ENCODE data around the gene ATP13A1.

ATP13A1 gene

DNA sequence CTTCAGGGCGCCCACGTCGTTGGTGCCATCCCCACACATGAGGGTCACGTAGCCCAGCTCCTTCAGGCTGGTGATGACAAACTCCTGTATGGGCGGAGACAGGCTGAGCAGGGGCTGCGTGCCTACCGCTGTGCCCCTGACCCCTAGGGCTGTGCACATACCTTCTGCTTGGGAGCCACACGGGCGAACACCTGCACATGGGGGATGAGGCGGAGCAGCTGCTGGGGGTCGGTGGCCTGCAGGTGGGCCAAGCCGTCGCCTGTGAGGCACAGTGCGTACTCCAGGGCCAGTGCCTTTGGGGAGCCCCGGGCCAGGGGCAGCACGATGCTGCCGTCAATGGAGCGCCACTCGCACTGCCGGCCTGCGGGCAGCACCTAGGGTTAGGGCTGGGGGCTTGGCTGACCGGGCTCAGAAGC, 13.9 kb downstream of the ATP13A1 start:
- TF ChIP-seq, protein P1, sequence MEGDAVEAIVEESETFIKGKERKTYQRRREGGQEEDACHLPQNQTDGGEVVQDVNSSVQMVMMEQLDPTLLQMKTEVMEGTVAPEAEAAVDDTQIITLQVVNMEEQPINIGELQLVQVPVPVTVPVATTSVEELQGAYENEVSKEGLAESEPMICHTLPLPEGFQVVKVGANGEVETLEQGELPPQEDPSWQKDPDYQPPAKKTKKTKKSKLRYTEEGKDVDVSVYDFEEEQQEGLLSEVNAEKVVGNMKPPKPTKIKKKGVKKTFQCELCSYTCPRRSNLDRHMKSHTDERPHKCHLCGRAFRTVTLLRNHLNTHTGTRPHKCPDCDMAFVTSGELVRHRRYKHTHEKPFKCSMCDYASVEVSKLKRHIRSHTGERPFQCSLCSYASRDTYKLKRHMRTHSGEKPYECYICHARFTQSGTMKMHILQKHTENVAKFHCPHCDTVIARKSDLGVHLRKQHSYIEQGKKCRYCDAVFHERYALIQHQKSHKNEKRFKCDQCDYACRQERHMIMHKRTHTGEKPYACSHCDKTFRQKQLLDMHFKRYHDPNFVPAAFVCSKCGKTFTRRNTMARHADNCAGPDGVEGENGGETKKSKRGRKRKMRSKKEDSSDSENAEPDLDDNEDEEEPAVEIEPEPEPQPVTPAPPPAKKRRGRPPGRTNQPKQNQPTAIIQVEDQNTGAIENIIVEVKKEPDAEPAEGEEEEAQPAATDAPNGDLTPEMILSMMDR (IDR thresholded peaks at IDR 0.05; ENCODE audit: low read depth, low read length): no peak
- TF ChIP-seq EZH2phosphoT487 (IDR thresholded peaks at IDR 0.05; ENCODE audit: low read depth): no peak
- Histone ChIP-seq H3K9me3 (ENCODE audit: insufficient read depth, low read length) (no peaks in the 10 kb centered on the region), H3K9ac (ENCODE audit: low read length) (no peak overlapping the region), H3K4me1 (ENCODE audit: low read length) (no peaks in the 10 kb centered on the region), H3K4me2 (ENCODE audit: low read length) (no peak overlapping the region), H3K27me3 (ENCODE audit: low read depth, low read length) (no peaks in the 10 kb centered on the region), H3K4me3 (ENCODE audit: low read length) (no peak overlapping the region), H3K79me2 (ENCODE audit: low read length) (no peaks in the 10 kb centered on the region), H3K27ac (ENCODE audit: low read length) (no peak overlapping the region), H2AFZ (ENCODE audit: low read depth, low read length) (no peak overlapping the region), H3K36me3 (replicated peaks; ENCODE audit: low read depth, low read length) (peaks cover 82% of the 10 kb centered on the region), H4K20me1 (ENCODE audit: insufficient read depth, low read length) (no peaks in the 10 kb centered on the region)

DNA sequence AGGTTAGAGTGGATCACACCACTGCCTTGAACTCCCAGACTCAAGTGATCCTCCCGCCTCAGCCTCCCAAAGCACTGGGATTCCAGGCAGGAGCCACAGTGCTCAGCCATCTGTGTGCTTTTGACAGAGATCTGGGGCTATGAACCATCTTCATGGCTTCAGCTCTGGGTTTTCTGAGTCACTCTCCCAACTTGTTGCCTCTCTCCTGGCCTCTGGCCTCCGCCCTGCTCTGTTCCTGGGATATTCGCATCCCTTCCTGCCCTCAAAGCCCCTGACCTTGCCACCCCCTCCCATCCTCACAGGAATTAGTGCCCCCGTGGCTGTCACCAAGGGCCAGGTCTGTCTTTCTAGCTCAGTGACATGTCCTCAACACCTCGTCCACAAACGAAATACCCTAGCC, 14.3 kb downstream of the ATP13A1 start:
- TF ChIP-seq EZH2phosphoT487 (IDR thresholded peaks at IDR 0.05; ENCODE audit: low read depth): no peak
- TF ChIP-seq, protein P1 (IDR thresholded peaks at IDR 0.05; ENCODE audit: low read depth, low read length): no peak
- H2AFZ ChIP-seq (ENCODE audit: low read depth, low read length): no peak overlapping the region
- no peaks in the 10 kb centered on the region for H3K79me2 ChIP-seq (ENCODE audit: low read length)
- peaks cover 80% of the 10 kb centered on the region for H3K36me3 ChIP-seq (replicated peaks; ENCODE audit: low read depth, low read length)
- H3K27me3 ChIP-seq (ENCODE audit: low read depth, low read length): no peaks in the 10 kb centered on the region
- H3K4me3 ChIP-seq (ENCODE audit: low read length): no peak overlapping the region
- no peak overlapping the region for H3K9ac ChIP-seq (ENCODE audit: low read length)
- peaks cover 1% of the 10 kb centered on the region for H3K4me1 ChIP-seq (ENCODE audit: low read length)
- no peaks in the 10 kb centered on the region for H4K20me1 ChIP-seq (ENCODE audit: insufficient read depth, low read length)
- H3K27ac ChIP-seq (ENCODE audit: low read length): no peak overlapping the region
- no peak overlapping the region for H3K4me2 ChIP-seq (ENCODE audit: low read length)
- no peaks in the 10 kb centered on the region for H3K9me3 ChIP-seq (ENCODE audit: insufficient read depth, low read length)

DNA sequence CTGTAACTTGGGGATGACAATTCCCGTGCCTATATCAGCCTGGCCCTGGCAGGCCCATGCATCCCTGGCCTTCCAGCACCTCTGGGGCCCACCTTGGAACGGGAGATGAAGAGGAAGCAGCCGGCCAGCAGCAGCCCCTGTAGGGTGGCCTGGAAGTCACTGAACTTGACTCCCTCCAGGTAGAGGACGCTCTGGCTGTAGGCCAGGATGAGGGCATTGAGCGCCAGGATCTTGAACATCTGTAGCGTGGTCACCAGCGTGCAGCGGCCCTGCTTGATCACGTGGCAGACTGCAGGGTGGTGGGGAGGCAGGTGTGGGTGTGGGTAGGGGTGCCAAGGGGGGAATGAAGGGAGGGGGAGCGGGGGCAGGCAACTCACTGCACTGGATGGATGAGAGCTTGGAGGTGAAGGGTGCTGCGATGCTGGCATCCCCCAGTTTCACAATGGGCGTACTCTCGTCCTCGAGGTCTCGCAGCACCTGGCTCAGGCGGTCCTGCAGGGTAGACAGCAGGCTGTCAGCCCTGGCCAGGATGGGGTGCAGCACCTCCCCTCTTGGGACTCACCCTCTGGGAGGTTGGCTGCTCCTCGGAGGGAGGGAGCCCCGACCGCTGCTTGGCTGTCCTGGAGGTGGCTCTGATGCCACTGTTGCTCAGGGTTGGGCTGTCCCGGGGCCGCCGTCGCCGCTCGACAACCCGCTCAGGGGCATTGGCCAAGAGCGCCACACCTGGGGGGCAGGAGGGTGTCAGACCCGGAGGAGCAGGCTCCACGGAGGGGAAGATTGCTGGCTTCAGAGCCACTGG, 16.2 kb downstream of the ATP13A1 start:
- H3K36me3 ChIP-seq (replicated peaks; ENCODE audit: low read depth, low read length): peaks cover 64% of the 10 kb centered on the region
- no peak for TF ChIP-seq EZH2phosphoT487 (IDR thresholded peaks at IDR 0.05; ENCODE audit: low read depth)
- TF ChIP-seq, protein P1 (IDR thresholded peaks at IDR 0.05; ENCODE audit: low read depth, low read length): no peak

DNA sequence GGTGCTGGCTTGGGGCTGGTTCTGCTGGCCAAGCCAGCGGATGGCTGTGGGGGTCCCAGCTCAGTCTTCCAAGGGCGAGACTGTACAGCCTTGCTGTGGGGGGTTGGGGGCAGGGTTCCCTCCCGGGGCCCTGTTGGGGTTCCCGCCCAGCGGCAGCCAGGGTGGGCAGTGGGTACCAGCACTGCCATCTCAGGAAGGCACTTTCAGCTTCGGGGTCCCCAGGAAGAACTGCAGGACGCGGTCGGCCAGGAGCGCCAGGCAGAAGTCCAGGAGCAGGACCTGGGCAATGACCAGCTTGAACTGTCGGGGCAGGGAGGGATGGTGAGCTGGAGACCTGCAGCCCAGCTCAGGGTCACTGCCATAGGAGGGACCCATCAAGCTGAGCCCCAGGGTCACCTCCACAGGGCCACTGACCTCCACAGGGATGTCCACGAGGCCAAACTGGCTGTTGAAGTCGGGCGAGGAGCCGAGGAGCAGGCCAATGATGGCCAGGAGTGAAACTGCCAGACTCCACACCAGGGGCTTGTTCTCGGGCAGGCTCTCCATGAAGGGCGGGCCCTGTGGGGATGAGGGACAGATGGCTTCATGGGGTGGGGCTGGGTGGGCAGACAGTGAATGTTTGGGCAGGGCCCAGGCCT, 18.1 kb downstream of the ATP13A1 start:
- no peak overlapping the region for H3K4me3 ChIP-seq (ENCODE audit: low read length)
- H4K20me1 ChIP-seq (ENCODE audit: insufficient read depth, low read length): no peaks in the 10 kb centered on the region
- H3K9me3 ChIP-seq (ENCODE audit: insufficient read depth, low read length): no peaks in the 10 kb centered on the region
- peaks cover 54% of the 10 kb centered on the region for H3K36me3 ChIP-seq (replicated peaks; ENCODE audit: low read depth, low read length)
- no peak overlapping the region for H3K4me2 ChIP-seq (ENCODE audit: low read length)
- H3K9ac ChIP-seq (ENCODE audit: low read length): no peak overlapping the region
- H3K4me1 ChIP-seq (ENCODE audit: low read length): peaks cover 16% of the 10 kb centered on the region
- no peaks in the 10 kb centered on the region for H3K27me3 ChIP-seq (ENCODE audit: low read depth, low read length)
- H2AFZ ChIP-seq (ENCODE audit: low read depth, low read length): no peak overlapping the region
- TF ChIP-seq, protein P1 (IDR thresholded peaks at IDR 0.05; ENCODE audit: low read depth, low read length): no peak
- no peak for TF ChIP-seq EZH2phosphoT487 (IDR thresholded peaks at IDR 0.05; ENCODE audit: low read depth)
- H3K79me2 ChIP-seq (ENCODE audit: low read length): peaks cover 22% of the 10 kb centered on the region
- no peak overlapping the region for H3K27ac ChIP-seq (ENCODE audit: low read length)

More for the DNA sequence above, 16.2 kb downstream of the ATP13A1 start:
- Histone ChIP-seq H2AFZ (ENCODE audit: low read depth, low read length) (no peak overlapping the region), H3K9ac (ENCODE audit: low read length) (no peak overlapping the region), H3K4me2 (ENCODE audit: low read length) (no peak overlapping the region), H4K20me1 (ENCODE audit: insufficient read depth, low read length) (no peaks in the 10 kb centered on the region), H3K79me2 (ENCODE audit: low read length) (peaks cover 12% of the 10 kb centered on the region), H3K9me3 (ENCODE audit: insufficient read depth, low read length) (no peaks in the 10 kb centered on the region), H3K27me3 (ENCODE audit: low read depth, low read length) (no peaks in the 10 kb centered on the region), H3K27ac (ENCODE audit: low read length) (no peak overlapping the region), H3K4me1 (ENCODE audit: low read length) (peaks cover 10% of the 10 kb centered on the region), H3K4me3 (ENCODE audit: low read length) (no peak overlapping the region)
